BLaER1 (cell line): Measurements from ENCODE around the gene BCL3.

Experiments used
- H3K27ac ChIP-seq: shearing (Covaris generic); formaldehyde crosslinking; 2 replicates; pipeline ENCODE4 v1.8.1; 2022
- H3K27me3 ChIP-seq: shearing (Covaris generic); formaldehyde crosslinking; 2 replicates; pipeline ENCODE4 v1.8.1; 2022
- H3K36me3 ChIP-seq: shearing (Covaris generic); formaldehyde crosslinking; 2 replicates; pipeline ENCODE4 v1.8.1; 2022
- H3K4me1 ChIP-seq: shearing (Covaris generic); formaldehyde crosslinking; 2 replicates; pipeline ENCODE4 v1.8.1; 2022
- H3K4me2 ChIP-seq: shearing (Covaris generic); formaldehyde crosslinking; 2 replicates; pipeline ENCODE4 v1.8.1; 2022
- H3K4me3 ChIP-seq: shearing (Covaris generic); formaldehyde crosslinking; 2 replicates; pipeline ENCODE4 v1.8.1; 2022
- H3K9ac ChIP-seq: shearing (Covaris generic); formaldehyde crosslinking; 2 replicates; pipeline ENCODE4 v1.8.1; 2022
- H3K9me3 ChIP-seq: shearing (Covaris generic); formaldehyde crosslinking; 2 replicates; pipeline ENCODE4 v1.8.1; 2022
- H4K20me1 ChIP-seq: shearing (Covaris generic); formaldehyde crosslinking; 2 replicates; pipeline ENCODE4 v1.8.1; 2022
- Cebpa-rat ChIP-seq: shearing (Covaris generic); IDR thresholded peaks from 2 replicates; pipeline ENCODE4 v1.8.1; 2022

BCL3 gene

GRCh38 chr19:44740351-44740824, 8.1 kb upstream of the BCL3 start:
- no peaks in the 10 kb centered on the region for H3K9me3 ChIP-seq
- peaks cover 55% of the 10 kb centered on the region for H3K4me1 ChIP-seq
- H3K9ac ChIP-seq, result no peak overlapping the region
- 0 out of 2 replicates have a peak overlapping the region, but pooled peaks have one; percentile 22 for H3K27ac ChIP-seq
- no peaks in the 10 kb centered on the region for H3K27me3 ChIP-seq
- no peaks in the 10 kb centered on the region for H4K20me1 ChIP-seq
- H3K36me3 ChIP-seq, result no peaks in the 10 kb centered on the region
- no peak overlapping the region for H3K4me3 ChIP-seq
- peak overlapping the region; percentile 24 for H3K4me2 ChIP-seq
- TF ChIP-seq Cebpa-rat, result no peak

- H3K9ac ChIP-seq, result no peak overlapping the region
- H3K27ac ChIP-seq, result 0 out of 2 replicates have a peak overlapping the region, but pooled peaks have one; percentile 22
- no peaks in the 10 kb centered on the region for H4K20me1 ChIP-seq
- no peak for TF ChIP-seq Cebpa-rat
- H3K4me1 ChIP-seq, result peaks cover 47% of the 10 kb centered on the region
- H3K27me3 ChIP-seq, result no peaks in the 10 kb centered on the region
- no peak overlapping the region for H3K4me3 ChIP-seq
- H3K4me2 ChIP-seq, result 0 out of 2 replicates have a peak overlapping the region, but pooled peaks have one; percentile 24
- H3K9me3 ChIP-seq, result no peaks in the 10 kb centered on the region
- H3K36me3 ChIP-seq, result no peaks in the 10 kb centered on the region
These were observed 7.2 kb upstream of the BCL3 start for GRCh38 chr19:44741258-44741731.

GRCh38 chr19:44741841-44742329, 6.6 kb upstream of the BCL3 start:
- Histone ChIP-seq H3K4me2 (peak overlapping the region; percentile 75), H3K36me3 (no peaks in the 10 kb centered on the region), H3K27ac (peak overlapping the region; percentile 70), H4K20me1 (no peaks in the 10 kb centered on the region), H3K9ac (0 out of 2 replicates have a peak overlapping the region, but pooled peaks have one; percentile 48), H3K4me3 (no peak overlapping the region), H3K9me3 (no peaks in the 10 kb centered on the region), H3K27me3 (no peaks in the 10 kb centered on the region), H3K4me1 (peaks cover 45% of the 10 kb centered on the region)
- TF ChIP-seq Cebpa-rat, result peak; percentile 91

GRCh38 chr19:44742330-44743061, 6.0 kb upstream of the BCL3 start:
- H3K27ac ChIP-seq, result peak overlapping the region; percentile 70
- peak overlapping the region; percentile 75 for H3K4me2 ChIP-seq
- no peak overlapping the region for H3K9ac ChIP-seq
- TF ChIP-seq Cebpa-rat, result no peak
- no peaks in the 10 kb centered on the region for H3K9me3 ChIP-seq
- H3K4me1 ChIP-seq, result peaks cover 43% of the 10 kb centered on the region
- no peaks in the 10 kb centered on the region for H3K27me3 ChIP-seq
- no peaks in the 10 kb centered on the region for H4K20me1 ChIP-seq
- no peaks in the 10 kb centered on the region for H3K36me3 ChIP-seq
- no peak overlapping the region for H3K4me3 ChIP-seq

- TF ChIP-seq Cebpa-rat, result no peak
- Histone ChIP-seq H4K20me1 (peaks cover 5% of the 10 kb centered on the region; the same call in 1 of the 2 replicates), H3K27me3 (no peaks in the 10 kb centered on the region), H3K27ac (no peak overlapping the region), H3K9me3 (no peaks in the 10 kb centered on the region), H3K9ac (no peak overlapping the region), H3K4me2 (no peak overlapping the region), H3K36me3 (no peaks in the 10 kb centered on the region), H3K4me3 (no peak overlapping the region), H3K4me1 (peaks cover 42% of the 10 kb centered on the region)
These were observed 3.6 kb upstream of the BCL3 start for GRCh38 chr19:44744871-44745332.

- Histone ChIP-seq H3K4me2 (no peak overlapping the region), H4K20me1 (peaks cover 9% of the 10 kb centered on the region; the same call in 1 of the 2 replicates), H3K27me3 (no peaks in the 10 kb centered on the region), H3K9ac (no peak overlapping the region), H3K36me3 (no peaks in the 10 kb centered on the region), H3K4me1 (peaks cover 44% of the 10 kb centered on the region), H3K27ac (no peak overlapping the region), H3K4me3 (no peak overlapping the region), H3K9me3 (no peaks in the 10 kb centered on the region)
- no peak for TF ChIP-seq Cebpa-rat
These were observed 3.1 kb upstream of the BCL3 start for GRCh38 chr19:44745341-44745831.

- H3K4me2 ChIP-seq, result peak overlapping the region; percentile 88; the same call in 1 of the 2 replicates
- TF ChIP-seq Cebpa-rat, result no peak
These were observed 2.5 kb upstream of the BCL3 start for GRCh38 chr19:44745887-44746600.

GRCh38 chr19:44746616-44746945, 1.9 kb upstream of the BCL3 start:
- peak overlapping the region; percentile 91; the same call in 1 of the 2 replicates for H3K4me3 ChIP-seq
- H3K36me3 ChIP-seq, result peaks cover 7% of the 10 kb centered on the region; the same call in 1 of the 2 replicates
- H3K9ac ChIP-seq, result no peak overlapping the region
- peaks cover 44% of the 10 kb centered on the region for H3K4me1 ChIP-seq
- no peak for TF ChIP-seq Cebpa-rat
- H3K4me2 ChIP-seq, result peak overlapping the region; percentile 88
- H3K27me3 ChIP-seq, result no peaks in the 10 kb centered on the region
- H4K20me1 ChIP-seq, result peaks cover 18% of the 10 kb centered on the region; the same call in 1 of the 2 replicates
- H3K27ac ChIP-seq, result no peak overlapping the region
- no peaks in the 10 kb centered on the region for H3K9me3 ChIP-seq

More at GRCh38 chr19:44745887-44746600, 2.5 kb upstream of the BCL3 start:
- peaks cover 44% of the 10 kb centered on the region for H3K4me1 ChIP-seq
- H3K9ac ChIP-seq, result no peak overlapping the region
- peaks cover 16% of the 10 kb centered on the region; the same call in 1 of the 2 replicates for H4K20me1 ChIP-seq
- peaks cover 4% of the 10 kb centered on the region; the same call in 1 of the 2 replicates for H3K36me3 ChIP-seq
- no peaks in the 10 kb centered on the region for H3K9me3 ChIP-seq
- no peaks in the 10 kb centered on the region for H3K27me3 ChIP-seq
- H3K4me3 ChIP-seq, result no peak overlapping the region
- H3K27ac ChIP-seq, result no peak overlapping the region

- Histone ChIP-seq H3K9me3 (no peaks in the 10 kb centered on the region), H3K27ac (peak overlapping the region; percentile 83), H3K36me3 (peaks cover 7% of the 10 kb centered on the region; the same call in 1 of the 2 replicates), H3K4me1 (peaks cover 45% of the 10 kb centered on the region), H3K4me2 (peak overlapping the region; percentile 88), H3K27me3 (no peaks in the 10 kb centered on the region), H4K20me1 (peaks cover 18% of the 10 kb centered on the region; the same call in 1 of the 2 replicates), H3K4me3 (peak overlapping the region; percentile 91), H3K9ac (peak overlapping the region; percentile 76)
- TF ChIP-seq Cebpa-rat, result no peak
These were observed 1.4 kb upstream of the BCL3 start for GRCh38 chr19:44746946-44747738.
